ENCODE results near the gene FRMD8. TPM values are rescaled to one million over a fixed set of nuclear protein-coding genes. Genes with fewer than 3 reads are reported as not detected.

FRMD8 gene
- total and polyA plus RNA-seq, 2 donors (not counting 3 experiments of a cell fraction or from before 2014, with no cell fraction given): 36.4 to 53.9 TPM

DNA sequence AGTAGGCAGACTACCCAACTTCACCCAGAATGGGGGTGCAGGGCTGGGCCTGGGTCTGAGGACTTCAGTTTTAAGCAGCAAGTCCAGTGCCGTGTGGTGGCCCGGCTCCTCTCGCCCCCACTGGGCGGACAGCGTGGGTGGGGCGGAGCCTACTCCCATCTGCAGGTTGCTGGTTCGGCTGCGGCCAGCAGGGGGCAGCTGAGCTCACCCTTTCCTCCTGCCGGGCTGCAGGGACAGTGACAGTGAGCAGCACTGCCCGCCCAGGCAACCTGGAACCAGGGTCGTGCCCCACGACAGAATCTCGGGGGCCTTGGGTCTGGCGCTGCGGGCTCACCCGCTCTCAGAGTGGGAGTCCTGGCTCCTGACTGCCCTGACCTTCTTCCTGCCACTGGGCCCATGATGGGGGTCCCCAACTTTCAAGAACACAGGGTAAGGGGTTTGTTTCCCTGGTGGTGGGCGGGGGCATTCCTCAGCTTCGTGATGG is 29.9 kb downstream of the FRMD8 start:
- intact Hi-C loops (cut with micrococcal nuclease): loop anchor here (1.0 to 10.0 kb wide), 3 partner anchors 14 to 94 kb away; no protein-coding TSS in a partner anchor
- Histone ChIP-seq H3K27ac (ENCODE audit: insufficient read depth, low read depth, low read length) (no peak overlapping the region), H3K27me3 (ENCODE audit: control insufficient read depth in 2 of 2, insufficient read depth in 2 of 2, low read length in 2 of 2) (no peaks in the 10 kb centered on the region), H2AFZ (ENCODE audit: low read depth, low read length) (peak overlapping the region; percentile 22), H3K79me2 (ENCODE audit: control insufficient read depth, insufficient read depth, low read length) (peaks cover 24% of the 10 kb centered on the region), H3K36me3 (ENCODE audit: control insufficient read depth in 2 of 2, extremely low read depth in 1 of 2, insufficient read depth in 2 of 2, low read length in 2 of 2) (peaks cover 0 to 14% of the 10 kb centered on the region in 2 experiments), H3K9me3 (replicated peaks; ENCODE audit: control insufficient read depth, insufficient read depth, low read length) (no peaks in the 10 kb centered on the region), H3K4me1 (ENCODE audit: control insufficient read depth, extremely low read depth, insufficient read depth, low read length) (peaks cover 50% of the 10 kb centered on the region), H3K4me2 (ENCODE audit: insufficient read depth, low read length) (peak overlapping the region; percentile 35), H3K9ac (replicated peaks; ENCODE audit: extremely low read depth, insufficient read depth, low read length) (peak overlapping the region; percentile 25), H4K20me1 (replicated peaks; ENCODE audit: control insufficient read depth, extremely low read depth, insufficient read depth, low read length) (no peaks in the 10 kb centered on the region), H3K4me3 (replicated peaks in 1 of 3; ENCODE audit: insufficient read depth in 1 of 3, low read depth in 1 of 3, low read length in 3 of 3) (no peak overlapping the region), H3K9me1 (replicated peaks; ENCODE audit: control insufficient read depth, extremely low read depth, insufficient read depth, low read length) (no peaks in the 10 kb centered on the region)
- dilution Hi-C loops (cut with MboI; ENCODE audit: extremely low pct_ligation_motif_present, low sequenced_read_pairs): no loop called here
- TF ChIP-seq POLR2AphosphoS5 (IDR thresholded peaks at IDR 0.05; ENCODE audit: insufficient read depth, low read depth, low read length) (peak; percentile 70), MYC (IDR thresholded peaks at IDR 0.05; ENCODE audit: low read depth, low read length) (peak; percentile 48), FOS (IDR thresholded peaks at IDR 0.05; ENCODE audit: borderline replicate concordance, insufficient read depth, low read length) (no peak), POLR2A (IDR thresholded peaks at IDR 0.05; ENCODE audit: low read depth, low read length) (peak; percentile 47)
- TF ChIP-seq, protein P1, sequence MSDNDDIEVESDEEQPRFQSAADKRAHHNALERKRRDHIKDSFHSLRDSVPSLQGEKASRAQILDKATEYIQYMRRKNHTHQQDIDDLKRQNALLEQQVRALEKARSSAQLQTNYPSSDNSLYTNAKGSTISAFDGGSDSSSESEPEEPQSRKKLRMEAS (IDR thresholded peaks at IDR 0.05; ENCODE audit: insufficient read depth, insufficient read length): no peak
- TF ChIP-seq, protein P2, sequence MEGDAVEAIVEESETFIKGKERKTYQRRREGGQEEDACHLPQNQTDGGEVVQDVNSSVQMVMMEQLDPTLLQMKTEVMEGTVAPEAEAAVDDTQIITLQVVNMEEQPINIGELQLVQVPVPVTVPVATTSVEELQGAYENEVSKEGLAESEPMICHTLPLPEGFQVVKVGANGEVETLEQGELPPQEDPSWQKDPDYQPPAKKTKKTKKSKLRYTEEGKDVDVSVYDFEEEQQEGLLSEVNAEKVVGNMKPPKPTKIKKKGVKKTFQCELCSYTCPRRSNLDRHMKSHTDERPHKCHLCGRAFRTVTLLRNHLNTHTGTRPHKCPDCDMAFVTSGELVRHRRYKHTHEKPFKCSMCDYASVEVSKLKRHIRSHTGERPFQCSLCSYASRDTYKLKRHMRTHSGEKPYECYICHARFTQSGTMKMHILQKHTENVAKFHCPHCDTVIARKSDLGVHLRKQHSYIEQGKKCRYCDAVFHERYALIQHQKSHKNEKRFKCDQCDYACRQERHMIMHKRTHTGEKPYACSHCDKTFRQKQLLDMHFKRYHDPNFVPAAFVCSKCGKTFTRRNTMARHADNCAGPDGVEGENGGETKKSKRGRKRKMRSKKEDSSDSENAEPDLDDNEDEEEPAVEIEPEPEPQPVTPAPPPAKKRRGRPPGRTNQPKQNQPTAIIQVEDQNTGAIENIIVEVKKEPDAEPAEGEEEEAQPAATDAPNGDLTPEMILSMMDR (IDR thresholded peaks at IDR 0.05; ENCODE audit: extremely low read depth in 1 of 2, insufficient read depth in 1 of 2, low read depth in 1 of 2, low read length in 2 of 2): peak; percentile 97 to 98
- ChIA-PET CTCF (interaction anchor here (0.6 to 4.8 kb wide), 31 partner anchors 9 to 141 kb away, joined by 3 to 105 read pairs (median 5); partner anchors contain the start of gene SLC25A45), POLR2A (interaction anchor here (0.6 to 10.0 kb wide), 4 partner anchors 9 to 90 kb away, joined by 3 to 127 read pairs (median 19); partner anchors contain the start of gene MALAT1)
- peak; percentile 86 for DNase-seq (ENCODE audit: low read depth, low spot score)
- BruUV-seq (replicated peaks): no TSS peak
- FAIRE-seq: peak; percentile 93
